K562 (cell line): ENCODE results near the gene MACROD2.

ENCODE experiments used
- ATF7 ChIP-seq: fragments of 450-650 bp; IDR thresholded peaks from 2 replicates; pipeline ENCODE4 v1.7.1; 2014; ENCODE audit warnings: mild to moderate bottlenecking, moderate library complexity
- EZH2 ChIP-seq: IDR thresholded peaks from 2 replicates; pipeline ENCODE4 v1.6.1; 2012; ENCODE audit warnings: low read depth, mild to moderate bottlenecking, inconsistent platforms, low read length, borderline replicate concordance
- GABPB1 ChIP-seq: sonication (generic); formaldehyde crosslinking; IDR thresholded peaks from 2 replicates; pipeline ENCODE4 v1.8.0; 2022; ENCODE audit warnings: mild to moderate bottlenecking, missing genetic modification reagents
- MXI1 ChIP-seq: IDR thresholded peaks from 2 replicates; pipeline ENCODE4 v1.6.1; 2011; ENCODE audit warnings: low read depth, mild to moderate bottlenecking, improper control_type of control experiment, low read length
- POLR2A ChIP-seq: fragments of 450-650 bp; conservative IDR thresholded peaks from 2 replicates; pipeline ENCODE4 v1.6.1; 2016
- SMARCC2 ChIP-seq: fragments of 450-650 bp; IDR thresholded peaks from 2 replicates; pipeline ENCODE4 v1.6.1; 2017; ENCODE audit warnings: antibody characterized with exemption, moderate library complexity, mild to moderate bottlenecking, low read depth
- SP2 ChIP-seq: IDR thresholded peaks from 2 replicates; pipeline ENCODE4 v1.6.1; 2011; ENCODE audit warnings: mild to moderate bottlenecking, low read depth, low read length, moderate library complexity; ENCODE audit not compliant: poor library complexity, severe bottlenecking; ENCODE audit errors: extremely low read depth
- ZNF140 ChIP-seq: fragments of 250-450 bp; sonication (Bioruptor Pico); IDR thresholded peaks from 2 replicates; pipeline ENCODE4 v1.8.0; 2021; ENCODE audit warnings: moderate library complexity, mild to moderate bottlenecking, inconsistent platforms
- ZSCAN29 ChIP-seq: fragments of 450-650 bp; IDR thresholded peaks from 2 replicates; pipeline ENCODE4 v1.6.1; 2017
- TF ChIP-seq, protein P1 (sequence below), 3 experiments: IDR thresholded peaks in 2 of 3; conservative IDR thresholded peaks in 1 of 3; 2 replicates each; pipeline ENCODE4 v1.5.1; 2011 to 2012; ENCODE audit warnings: low read length in 3 of 3, mild to moderate bottlenecking in 3 of 3, control low read depth in 2 of 3, improper control_type of control experiment in 1 of 3, inconsistent platforms in 1 of 3, low read depth in 1 of 3, mixed read lengths in 1 of 3, moderate library complexity in 1 of 3; ENCODE audit not compliant: insufficient read depth in 2 of 3
- TF ChIP-seq, protein P2 (sequence below): fragments of 450-650 bp; formaldehyde crosslinking; IDR thresholded peaks from 2 replicates; pipeline ENCODE4 v1.4.0; 2020; ENCODE audit warnings: mild to moderate bottlenecking, moderate library complexity

GRCh38 chr20:15949391-15949790 is 1954.1 kb downstream of the MACROD2 start:
- TF ChIP-seq ATF7 (no peak), SP2 (no peak), GABPB1 (CRISPR knock-in tag) (no peak), ZNF140 (CRISPR knock-in tag) (no peak), ZSCAN29 (no peak), POLR2A (no peak), SMARCC2 (no peak), MXI1 (no peak), EZH2 (no peak)
- TF ChIP-seq, protein P1, sequence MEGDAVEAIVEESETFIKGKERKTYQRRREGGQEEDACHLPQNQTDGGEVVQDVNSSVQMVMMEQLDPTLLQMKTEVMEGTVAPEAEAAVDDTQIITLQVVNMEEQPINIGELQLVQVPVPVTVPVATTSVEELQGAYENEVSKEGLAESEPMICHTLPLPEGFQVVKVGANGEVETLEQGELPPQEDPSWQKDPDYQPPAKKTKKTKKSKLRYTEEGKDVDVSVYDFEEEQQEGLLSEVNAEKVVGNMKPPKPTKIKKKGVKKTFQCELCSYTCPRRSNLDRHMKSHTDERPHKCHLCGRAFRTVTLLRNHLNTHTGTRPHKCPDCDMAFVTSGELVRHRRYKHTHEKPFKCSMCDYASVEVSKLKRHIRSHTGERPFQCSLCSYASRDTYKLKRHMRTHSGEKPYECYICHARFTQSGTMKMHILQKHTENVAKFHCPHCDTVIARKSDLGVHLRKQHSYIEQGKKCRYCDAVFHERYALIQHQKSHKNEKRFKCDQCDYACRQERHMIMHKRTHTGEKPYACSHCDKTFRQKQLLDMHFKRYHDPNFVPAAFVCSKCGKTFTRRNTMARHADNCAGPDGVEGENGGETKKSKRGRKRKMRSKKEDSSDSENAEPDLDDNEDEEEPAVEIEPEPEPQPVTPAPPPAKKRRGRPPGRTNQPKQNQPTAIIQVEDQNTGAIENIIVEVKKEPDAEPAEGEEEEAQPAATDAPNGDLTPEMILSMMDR (IDR thresholded peaks at IDR 0.05 in 2 of 3, conservative IDR thresholded peaks at IDR 0.05 in 1 of 3; ENCODE audit: insufficient read depth in 2 of 3, low read depth in 1 of 3, low read length in 3 of 3), result no peak
- TF ChIP-seq, protein P2, sequence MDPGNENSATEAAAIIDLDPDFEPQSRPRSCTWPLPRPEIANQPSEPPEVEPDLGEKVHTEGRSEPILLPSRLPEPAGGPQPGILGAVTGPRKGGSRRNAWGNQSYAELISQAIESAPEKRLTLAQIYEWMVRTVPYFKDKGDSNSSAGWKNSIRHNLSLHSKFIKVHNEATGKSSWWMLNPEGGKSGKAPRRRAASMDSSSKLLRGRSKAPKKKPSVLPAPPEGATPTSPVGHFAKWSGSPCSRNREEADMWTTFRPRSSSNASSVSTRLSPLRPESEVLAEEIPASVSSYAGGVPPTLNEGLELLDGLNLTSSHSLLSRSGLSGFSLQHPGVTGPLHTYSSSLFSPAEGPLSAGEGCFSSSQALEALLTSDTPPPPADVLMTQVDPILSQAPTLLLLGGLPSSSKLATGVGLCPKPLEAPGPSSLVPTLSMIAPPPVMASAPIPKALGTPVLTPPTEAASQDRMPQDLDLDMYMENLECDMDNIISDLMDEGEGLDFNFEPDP (CRISPR knock-in tag), result no peak
